DND-41 (cell line): Measurements from ENCODE around the gene GIMAP7.

Experiments used
- CTCF ChIP-seq: IDR thresholded peaks from 2 replicates; pipeline ENCODE4 v1.5.1; 2012; ENCODE audit warnings: borderline replicate concordance, low read length, moderate library complexity, mild to moderate bottlenecking; ENCODE audit not compliant: poor library complexity, severe bottlenecking; ENCODE audit errors: extremely low read depth
- EZH2 ChIP-seq: IDR thresholded peaks from 3 replicates; pipeline ENCODE4 v1.6.1; 2012; ENCODE audit warnings: borderline replicate concordance, low read depth, mild to moderate bottlenecking, moderate library complexity, low read length, inconsistent platforms; ENCODE audit not compliant: severe bottlenecking

GRCh38 chr7:150481922-150482321, 32.8 kb upstream of the GIMAP7 start:
- TF ChIP-seq CTCF = no peak
- TF ChIP-seq EZH2 = no peak
